ENCODE results near the gene IPO11. TPM values are rescaled to one million over a fixed set of nuclear protein-coding genes. Genes with fewer than 3 reads are reported as not detected.
A peak's percentile ranks its signal among the peaks of the same experiment; 100 is the strongest.

Gene IPO11
- total and polyA plus RNA-seq, 2 of the 13 experiments (the other 11 are each of a cell fraction or from before 2014, with no cell fraction given), result 13.9 to 24.4 TPM

- TF ChIP-seq ZNF652 (CRISPR knock-in tag; IDR thresholded peaks at IDR 0.05; ENCODE audit: borderline replicate concordance, low read depth) (no peak), ZFY (CRISPR knock-in tag; IDR thresholded peaks at IDR 0.05) (peak; percentile 66), ZBTB40 (IDR thresholded peaks at IDR 0.05) (no peak), ZBTB40 (CRISPR knock-in tag; IDR thresholded peaks at IDR 0.05) (peak; percentile 74), TRAFD1 (CRISPR knock-in tag; IDR thresholded peaks at IDR 0.05; ENCODE audit: borderline replicate concordance) (no peak), ZNF143 (CRISPR knock-in tag; IDR thresholded peaks at IDR 0.05) (peak; percentile 78), ZNF10 (CRISPR knock-in tag; IDR thresholded peaks at IDR 0.05; ENCODE audit: borderline replicate concordance, low read depth) (no peak), REXO4 (CRISPR knock-in tag; IDR thresholded peaks at IDR 0.05; ENCODE audit: borderline replicate concordance) (no peak), NR2F6 (IDR thresholded peaks at IDR 0.05) (no peak), NR2F6 (CRISPR knock-in tag; IDR thresholded peaks at IDR 0.05) (no peak), ZNF44 (CRISPR knock-in tag; IDR thresholded peaks at IDR 0.05) (peak; percentile 73; the same call in 1 of the 2 replicates), ZNF296 (CRISPR knock-in tag; conservative IDR thresholded peaks at IDR 0.05) (no peak)
- TF ChIP-seq, protein P1, sequence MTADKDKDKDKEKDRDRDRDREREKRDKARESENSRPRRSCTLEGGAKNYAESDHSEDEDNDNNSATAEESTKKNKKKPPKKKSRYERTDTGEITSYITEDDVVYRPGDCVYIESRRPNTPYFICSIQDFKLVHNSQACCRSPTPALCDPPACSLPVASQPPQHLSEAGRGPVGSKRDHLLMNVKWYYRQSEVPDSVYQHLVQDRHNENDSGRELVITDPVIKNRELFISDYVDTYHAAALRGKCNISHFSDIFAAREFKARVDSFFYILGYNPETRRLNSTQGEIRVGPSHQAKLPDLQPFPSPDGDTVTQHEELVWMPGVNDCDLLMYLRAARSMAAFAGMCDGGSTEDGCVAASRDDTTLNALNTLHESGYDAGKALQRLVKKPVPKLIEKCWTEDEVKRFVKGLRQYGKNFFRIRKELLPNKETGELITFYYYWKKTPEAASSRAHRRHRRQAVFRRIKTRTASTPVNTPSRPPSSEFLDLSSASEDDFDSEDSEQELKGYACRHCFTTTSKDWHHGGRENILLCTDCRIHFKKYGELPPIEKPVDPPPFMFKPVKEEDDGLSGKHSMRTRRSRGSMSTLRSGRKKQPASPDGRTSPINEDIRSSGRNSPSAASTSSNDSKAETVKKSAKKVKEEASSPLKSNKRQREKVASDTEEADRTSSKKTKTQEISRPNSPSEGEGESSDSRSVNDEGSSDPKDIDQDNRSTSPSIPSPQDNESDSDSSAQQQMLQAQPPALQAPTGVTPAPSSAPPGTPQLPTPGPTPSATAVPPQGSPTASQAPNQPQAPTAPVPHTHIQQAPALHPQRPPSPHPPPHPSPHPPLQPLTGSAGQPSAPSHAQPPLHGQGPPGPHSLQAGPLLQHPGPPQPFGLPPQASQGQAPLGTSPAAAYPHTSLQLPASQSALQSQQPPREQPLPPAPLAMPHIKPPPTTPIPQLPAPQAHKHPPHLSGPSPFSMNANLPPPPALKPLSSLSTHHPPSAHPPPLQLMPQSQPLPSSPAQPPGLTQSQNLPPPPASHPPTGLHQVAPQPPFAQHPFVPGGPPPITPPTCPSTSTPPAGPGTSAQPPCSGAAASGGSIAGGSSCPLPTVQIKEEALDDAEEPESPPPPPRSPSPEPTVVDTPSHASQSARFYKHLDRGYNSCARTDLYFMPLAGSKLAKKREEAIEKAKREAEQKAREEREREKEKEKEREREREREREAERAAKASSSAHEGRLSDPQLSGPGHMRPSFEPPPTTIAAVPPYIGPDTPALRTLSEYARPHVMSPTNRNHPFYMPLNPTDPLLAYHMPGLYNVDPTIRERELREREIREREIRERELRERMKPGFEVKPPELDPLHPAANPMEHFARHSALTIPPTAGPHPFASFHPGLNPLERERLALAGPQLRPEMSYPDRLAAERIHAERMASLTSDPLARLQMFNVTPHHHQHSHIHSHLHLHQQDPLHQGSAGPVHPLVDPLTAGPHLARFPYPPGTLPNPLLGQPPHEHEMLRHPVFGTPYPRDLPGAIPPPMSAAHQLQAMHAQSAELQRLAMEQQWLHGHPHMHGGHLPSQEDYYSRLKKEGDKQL (CRISPR knock-in tag; IDR thresholded peaks at IDR 0.05; ENCODE audit: low read depth), result no peak
Observed at GRCh38 chr5:62412549-62413329, at the start of gene IPO11 (continued).

All from HepG2 (cell line).